ENCODE results near the gene CCAR1.
"Not testable (repeated sequence)": the region's sequence is repeated elsewhere in the genome, so short reads cannot be mapped to it uniquely, and the experiment has no call there.

The CCAR1 gene

GRCh38 chr10:68759967-68760366, 38.9 kb downstream of the CCAR1 start:
- DNase-seq (ENCODE audit: low read depth, low spot score) = no peak

- DNase-seq (ENCODE audit: low read depth, low spot score) = not testable (repeated sequence)
These were observed 46.4 kb downstream of the CCAR1 start for GRCh38 chr10:68767407-68767806.

GRCh38 chr10:68781613-68782574, 60.9 kb downstream of the CCAR1 start:
- DNase-seq (ENCODE audit: low read depth, low spot score) = no peak

- peak; percentile 24 for DNase-seq (ENCODE audit: low read depth, low spot score)
These were observed 63.4 kb downstream of the CCAR1 start for GRCh38 chr10:68784476-68784875.

GRCh38 chr10:68787813-68788212, 66.8 kb downstream of the CCAR1 start:
- DNase-seq (ENCODE audit: low read depth, low spot score) = no peak

- DNase-seq (ENCODE audit: low read depth, low spot score) = no peak
These were observed 69.4 kb downstream of the CCAR1 start for GRCh38 chr10:68790476-68790875.

- peak; percentile 11 for DNase-seq (ENCODE audit: low read depth, low spot score)
These were observed 71.1 kb downstream of the CCAR1 start for GRCh38 chr10:68792115-68792514.

- no peak for DNase-seq (ENCODE audit: low read depth, low spot score)
These were observed 75.0 kb downstream of the CCAR1 start for GRCh38 chr10:68795886-68796532.

- DNase-seq (ENCODE audit: low read depth, low spot score) = peak; percentile 84
These were observed 75.6 kb downstream of the CCAR1 start for GRCh38 chr10:68796605-68797004.

- no peak for DNase-seq (ENCODE audit: low read depth, low spot score)
These were observed 79.2 kb downstream of the CCAR1 start for GRCh38 chr10:68800211-68800610.

GRCh38 chr10:68804692-68805091, 83.7 kb downstream of the CCAR1 start:
- no peak for DNase-seq (ENCODE audit: low read depth, low spot score)

- not testable (repeated sequence) for DNase-seq (ENCODE audit: low read depth, low spot score)
These were observed 89.8 kb downstream of the CCAR1 start for GRCh38 chr10:68810830-68811229.

- peak; percentile 24 for DNase-seq (ENCODE audit: low read depth, low spot score)
These were observed 90.4 kb downstream of the CCAR1 start for GRCh38 chr10:68811314-68812009.

GRCh38 chr10:68812420-68812819, 91.4 kb downstream of the CCAR1 start:
- no peak for DNase-seq (ENCODE audit: low read depth, low spot score)

GRCh38 chr10:68813559-68813958, 92.5 kb downstream of the CCAR1 start:
- DNase-seq (ENCODE audit: low read depth, low spot score) = peak; percentile 79

- no peak for DNase-seq (ENCODE audit: low read depth, low spot score)
These were observed 95.9 kb downstream of the CCAR1 start for GRCh38 chr10:68816796-68817412.

GRCh38 chr10:68820359-68820758, 99.3 kb downstream of the CCAR1 start:
- not testable (repeated sequence) for DNase-seq (ENCODE audit: low read depth, low spot score)

GRCh38 chr10:68822626-68823025, 101.6 kb downstream of the CCAR1 start:
- not testable (repeated sequence) for DNase-seq (ENCODE audit: low read depth, low spot score)

- DNase-seq (ENCODE audit: low read depth, low spot score) = peak; percentile 86
These were observed 105.9 kb downstream of the CCAR1 start, which contains the start of gene STOX1 for GRCh38 chr10:68826764-68827591. Gene STOX1, plus strand, starts transcription at chr10:68827531. Its CDS starts 93 bp downstream, at chr10:68827624.

- not testable (repeated sequence) for DNase-seq (ENCODE audit: low read depth, low spot score)
These were observed 106.5 kb downstream of the CCAR1 start for GRCh38 chr10:68827592-68827959.

Data from astrocyte of the hippocampus (primary cell).